DND-41 (cell line): Measurements from ENCODE around the gene GFI1B.

ENCODE experiments used
- CTCF ChIP-seq: IDR thresholded peaks from 2 replicates; pipeline ENCODE4 v1.5.1; 2012; ENCODE audit warnings: borderline replicate concordance, low read length, moderate library complexity, mild to moderate bottlenecking; ENCODE audit not compliant: poor library complexity, severe bottlenecking; ENCODE audit errors: extremely low read depth
- EZH2 ChIP-seq: IDR thresholded peaks from 3 replicates; pipeline ENCODE4 v1.6.1; 2012; ENCODE audit warnings: borderline replicate concordance, low read depth, mild to moderate bottlenecking, moderate library complexity, low read length, inconsistent platforms; ENCODE audit not compliant: severe bottlenecking

GRCh38 chr9:132991351-132992300, 13.1 kb downstream of the GFI1B start:
- TF ChIP-seq CTCF (no peak), EZH2 (no peak)
